ENCODE results near the gene KCNJ5.

Gene KCNJ5

GRCh38 chr11:128925250-128925600 is 34.1 kb downstream of the KCNJ5 start:
- TF ChIP-seq TOX (CRISPR knock-in tag; IDR thresholded peaks at IDR 0.05; ENCODE audit: borderline replicate concordance) (no peak), PATZ1 (CRISPR knock-in tag; IDR thresholded peaks at IDR 0.05; ENCODE audit: borderline replicate concordance) (no peak), ZNF8 (CRISPR knock-in tag; IDR thresholded peaks at IDR 0.05) (no peak), BACH2 (CRISPR knock-in tag; IDR thresholded peaks at IDR 0.05; ENCODE audit: borderline replicate concordance) (no peak), ARNTL (CRISPR knock-in tag; IDR thresholded peaks at IDR 0.05; ENCODE audit: borderline replicate concordance, low read depth) (no peak), POU6F1 (CRISPR knock-in tag; IDR thresholded peaks at IDR 0.05; ENCODE audit: borderline replicate concordance, low read depth) (no peak), ZNF565 (CRISPR knock-in tag; conservative IDR thresholded peaks at IDR 0.05; ENCODE audit: low read depth) (no peak)
- ATAC-seq: no peak

GRCh38 chr11:128926000-128926399 is 34.8 kb downstream of the KCNJ5 start:
- ATAC-seq: no peak
- TF ChIP-seq ZNF70 (CRISPR knock-in tag; IDR thresholded peaks at IDR 0.05) (no peak), PPARA (CRISPR knock-in tag; IDR thresholded peaks at IDR 0.05; ENCODE audit: borderline replicate concordance) (no peak), ZC3H10 (CRISPR knock-in tag; IDR thresholded peaks at IDR 0.05) (no peak)

GRCh38 chr11:128926437-128927107 is 35.4 kb downstream of the KCNJ5 start:
- no peak for ATAC-seq
- no peak for TF ChIP-seq GLIS3 (CRISPR knock-in tag; IDR thresholded peaks at IDR 0.05)
- TF ChIP-seq SNAI2 (CRISPR knock-in tag; IDR thresholded peaks at IDR 0.05): no peak

GRCh38 chr11:128927108-128927461 is 35.9 kb downstream of the KCNJ5 start:
- ATAC-seq: no peak
- no peak for TF ChIP-seq POU6F1 (CRISPR knock-in tag; IDR thresholded peaks at IDR 0.05; ENCODE audit: borderline replicate concordance, low read depth)
- TF ChIP-seq ZNF70 (CRISPR knock-in tag; IDR thresholded peaks at IDR 0.05): no peak

GRCh38 chr11:128927683-128928336 is 36.7 kb downstream of the KCNJ5 start:
- no peak for ATAC-seq
- TF ChIP-seq ZFP30 (CRISPR knock-in tag; IDR thresholded peaks at IDR 0.05) (no peak), PATZ1 (CRISPR knock-in tag; IDR thresholded peaks at IDR 0.05; ENCODE audit: borderline replicate concordance) (no peak), TCF4 (CRISPR knock-in tag; IDR thresholded peaks at IDR 0.05; ENCODE audit: borderline replicate concordance) (no peak), PPARA (CRISPR knock-in tag; IDR thresholded peaks at IDR 0.05; ENCODE audit: borderline replicate concordance) (no peak), GLIS3 (CRISPR knock-in tag; IDR thresholded peaks at IDR 0.05) (no peak), ZNF8 (CRISPR knock-in tag; IDR thresholded peaks at IDR 0.05) (no peak), SNAI2 (CRISPR knock-in tag; IDR thresholded peaks at IDR 0.05) (no peak), POU6F1 (CRISPR knock-in tag; IDR thresholded peaks at IDR 0.05; ENCODE audit: borderline replicate concordance, low read depth) (no peak), ZFP3 (CRISPR knock-in tag; IDR thresholded peaks at IDR 0.05) (no peak)
